ENCODE results near the gene BUD31.

The BUD31 gene

GRCh38 chr7:99438573-99439480 is 30.1 kb downstream of the BUD31 start, which contains the start of the genes CPSF4 and PTCD1:
CPSF4 (plus strand) TSS chr7:99438943; CDS start chr7:99439083, 140 bp downstream.
PTCD1 (minus strand) TSS chr7:99438798; CDS start chr7:99435242, 3,556 bp downstream.
- DNase-seq, result peak; percentile 93

GRCh38 chr7:99440195-99440594 is 31.4 kb downstream of the BUD31 start:
- no peak for DNase-seq

- no peak for DNase-seq
These were observed 37.3 kb downstream of the BUD31 start for GRCh38 chr7:99446096-99446495.

GRCh38 chr7:99447943-99448342 is 39.2 kb downstream of the BUD31 start:
- no peak for DNase-seq

- DNase-seq, result no peak
These were observed 40.1 kb downstream of the BUD31 start for GRCh38 chr7:99448855-99449254.

GRCh38 chr7:99449326-99449725 is 40.6 kb downstream of the BUD31 start:
- no peak for DNase-seq

- DNase-seq, result no peak
These were observed 43.2 kb downstream of the BUD31 start for GRCh38 chr7:99451936-99452335.

GRCh38 chr7:99452541-99452940 is 43.8 kb downstream of the BUD31 start:
- DNase-seq, result no peak

- DNase-seq, result no peak
These were observed 44.3 kb downstream of the BUD31 start for GRCh38 chr7:99453105-99453504.

- no peak for DNase-seq
These were observed 47.1 kb downstream of the BUD31 start for GRCh38 chr7:99455874-99456273.

- DNase-seq, result no peak
These were observed 47.5 kb downstream of the BUD31 start for GRCh38 chr7:99456288-99456687.

GRCh38 chr7:99457050-99457649 is 48.4 kb downstream of the BUD31 start:
- DNase-seq, result no peak

- no peak for DNase-seq
These were observed 49.1 kb downstream of the BUD31 start for GRCh38 chr7:99457650-99458493.

GRCh38 chr7:99459087-99459486 is 50.3 kb downstream of the BUD31 start:
- peak; percentile 11 for DNase-seq

GRCh38 chr7:99460651-99461050 is 51.9 kb downstream of the BUD31 start:
- no peak for DNase-seq

GRCh38 chr7:99461221-99461620 is 52.5 kb downstream of the BUD31 start:
- DNase-seq, result no peak

- DNase-seq, result no peak
These were observed 56.6 kb downstream of the BUD31 start for GRCh38 chr7:99465421-99465768.

- no peak for DNase-seq
These were observed 59.7 kb downstream of the BUD31 start for GRCh38 chr7:99468336-99468918.

Measured in NCI-H345 (cell line).